GM12891 (cell line): ENCODE data around the gene PROM2.

ENCODE experiments used
- POLR2A ChIP-seq: IDR thresholded peaks from 2 replicates; pipeline ENCODE4 v1.6.1; 2011; ENCODE audit warnings: low read depth, low read length, control low read depth
- POLR2AphosphoS5 ChIP-seq: IDR thresholded peaks from 2 replicates; pipeline ENCODE4 v1.6.1; 2011; ENCODE audit warnings: low read depth, low read length, control low read depth

DNA sequence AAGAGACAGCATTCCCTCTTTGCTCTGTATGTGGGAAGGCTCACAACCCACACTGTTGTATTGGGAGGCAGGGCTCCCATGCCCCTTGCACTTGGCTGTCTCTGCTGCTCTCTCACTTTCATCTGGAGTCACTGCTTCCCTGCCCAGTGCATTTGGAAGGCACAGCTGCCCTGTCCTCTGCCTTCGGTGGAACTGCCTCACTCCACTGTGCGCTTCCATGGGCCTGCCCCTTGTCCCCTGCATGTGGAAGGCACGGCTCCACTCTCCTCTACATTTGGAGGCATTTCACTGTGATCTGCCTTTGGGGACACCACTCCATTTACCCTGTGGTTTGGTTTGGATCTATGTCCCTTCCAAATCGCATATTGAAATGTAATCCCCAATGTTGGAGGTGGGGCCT, 9.1 kb upstream of the PROM2 start:
- TF ChIP-seq POLR2A (no peak), POLR2AphosphoS5 (no peak)
